HG03520 (cell line): Measurements from ENCODE around the gene ST6GALNAC3.
"Not testable (repeated sequence)": the region's sequence is repeated elsewhere in the genome, so short reads cannot be mapped to it uniquely, and the experiment has no call there.

ENCODE experiments used
- ATAC-seq: cut with Tn5 transposase; IDR thresholded peaks from one replicate; pipeline ENCODE4 v1.9.1; 2021; ENCODE audit warnings: mild to moderate bottlenecking, moderate library complexity; ENCODE audit not compliant: unreplicated experiment

The ST6GALNAC3 gene

GRCh38 chr1:76070538-76070937 lies 4.0 kb upstream of the ST6GALNAC3 start:
- no peak for ATAC-seq

GRCh38 chr1:76073481-76073880 lies 1.1 kb upstream of the ST6GALNAC3 start:
- ATAC-seq = no peak

GRCh38 chr1:76075188-76075489 lies 593 bp downstream of the ST6GALNAC3 start:
- no peak for ATAC-seq

GRCh38 chr1:76075877-76076276 lies 1.3 kb downstream of the ST6GALNAC3 start:
- peak; percentile 57 for ATAC-seq

GRCh38 chr1:76079475-76080227 lies 5.1 kb downstream of the ST6GALNAC3 start:
- no peak for ATAC-seq

GRCh38 chr1:76080552-76081079 lies 6.1 kb downstream of the ST6GALNAC3 start:
- no peak for ATAC-seq

- no peak for ATAC-seq
Observed at GRCh38 chr1:76082062-76082461, 7.5 kb downstream of the ST6GALNAC3 start.

GRCh38 chr1:76083189-76083588 lies 8.6 kb downstream of the ST6GALNAC3 start:
- no peak for ATAC-seq

GRCh38 chr1:76084029-76084627 lies 9.6 kb downstream of the ST6GALNAC3 start:
- ATAC-seq = no peak

GRCh38 chr1:76084685-76085084 lies 10.1 kb downstream of the ST6GALNAC3 start:
- ATAC-seq = no peak

- no peak for ATAC-seq
Observed at GRCh38 chr1:76086109-76086508, 11.6 kb downstream of the ST6GALNAC3 start.

- no peak for ATAC-seq
Observed at GRCh38 chr1:76086597-76086996, 12.1 kb downstream of the ST6GALNAC3 start.

GRCh38 chr1:76090283-76091203 lies 16.0 kb downstream of the ST6GALNAC3 start:
- no peak for ATAC-seq

GRCh38 chr1:76092812-76093211 lies 18.3 kb downstream of the ST6GALNAC3 start:
- no peak for ATAC-seq

GRCh38 chr1:76093522-76094312 lies 19.2 kb downstream of the ST6GALNAC3 start:
- ATAC-seq = no peak

GRCh38 chr1:76095802-76096201 lies 21.3 kb downstream of the ST6GALNAC3 start:
- ATAC-seq = no peak

GRCh38 chr1:76097064-76097463 lies 22.5 kb downstream of the ST6GALNAC3 start:
- not testable (repeated sequence) for ATAC-seq

GRCh38 chr1:76098845-76099244 lies 24.3 kb downstream of the ST6GALNAC3 start:
- ATAC-seq = no peak

GRCh38 chr1:76101548-76101947 lies 27.0 kb downstream of the ST6GALNAC3 start:
- no peak for ATAC-seq

- ATAC-seq = no peak
Observed at GRCh38 chr1:76102046-76102445, 27.5 kb downstream of the ST6GALNAC3 start.

- no peak for ATAC-seq
Observed at GRCh38 chr1:76103034-76103433, 28.5 kb downstream of the ST6GALNAC3 start.
